Tibial nerve (tissue), 3 donors: Measurements from ENCODE around the gene SPON1.

Source experiments
- POLR2A ChIP-seq, 2 donors: fragments of 450-650 bp; IDR thresholded peaks; one replicate each; pipeline ENCODE4 v1.6.1; 2017; ENCODE audit warnings: antibody characterized with exemption in 2 of 2, mild to moderate bottlenecking in 2 of 2, moderate library complexity in 2 of 2
- TF ChIP-seq, protein P1 (sequence below), 5 experiments: fragments of 200-600 bp in 3 of 5; fragments of 450-650 bp in 2 of 5; sonication (generic) in 3 of 5; IDR thresholded peaks; one replicate each; pipeline ENCODE4 v1.5.1; 2016 to 2019; ENCODE audit warnings: antibody characterized with exemption in 5 of 5, mild to moderate bottlenecking in 3 of 5, moderate library complexity in 2 of 5

DNA sequence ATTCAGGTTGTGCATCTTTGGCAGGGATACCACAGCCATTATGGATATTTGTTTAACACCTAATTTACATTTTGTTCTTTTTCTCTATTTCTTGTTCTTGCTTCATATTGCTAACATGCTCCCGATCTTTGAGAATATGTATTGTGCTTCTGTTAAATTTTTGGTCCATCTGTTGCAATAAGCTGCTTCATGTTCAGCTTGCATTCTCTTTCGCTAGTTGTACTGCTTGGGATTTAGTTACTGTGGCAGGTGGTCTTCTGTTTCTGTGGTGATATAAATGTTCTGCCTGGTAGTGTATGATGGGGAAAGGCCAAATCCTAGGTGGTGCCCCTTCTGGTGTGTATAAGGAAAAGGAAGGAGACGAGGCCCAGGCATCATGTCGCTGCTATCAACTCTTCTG lies 140.2 kb downstream of the SPON1 start:
- TF ChIP-seq, protein P1, sequence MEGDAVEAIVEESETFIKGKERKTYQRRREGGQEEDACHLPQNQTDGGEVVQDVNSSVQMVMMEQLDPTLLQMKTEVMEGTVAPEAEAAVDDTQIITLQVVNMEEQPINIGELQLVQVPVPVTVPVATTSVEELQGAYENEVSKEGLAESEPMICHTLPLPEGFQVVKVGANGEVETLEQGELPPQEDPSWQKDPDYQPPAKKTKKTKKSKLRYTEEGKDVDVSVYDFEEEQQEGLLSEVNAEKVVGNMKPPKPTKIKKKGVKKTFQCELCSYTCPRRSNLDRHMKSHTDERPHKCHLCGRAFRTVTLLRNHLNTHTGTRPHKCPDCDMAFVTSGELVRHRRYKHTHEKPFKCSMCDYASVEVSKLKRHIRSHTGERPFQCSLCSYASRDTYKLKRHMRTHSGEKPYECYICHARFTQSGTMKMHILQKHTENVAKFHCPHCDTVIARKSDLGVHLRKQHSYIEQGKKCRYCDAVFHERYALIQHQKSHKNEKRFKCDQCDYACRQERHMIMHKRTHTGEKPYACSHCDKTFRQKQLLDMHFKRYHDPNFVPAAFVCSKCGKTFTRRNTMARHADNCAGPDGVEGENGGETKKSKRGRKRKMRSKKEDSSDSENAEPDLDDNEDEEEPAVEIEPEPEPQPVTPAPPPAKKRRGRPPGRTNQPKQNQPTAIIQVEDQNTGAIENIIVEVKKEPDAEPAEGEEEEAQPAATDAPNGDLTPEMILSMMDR (IDR thresholded peaks at IDR 0.05), result no peak
- TF ChIP-seq POLR2A (IDR thresholded peaks at IDR 0.05), result no peak
